Osteocyte (in vitro differentiated cells): ENCODE measurements around the gene LRRC8C. TPM values are rescaled to one million over a fixed set of nuclear protein-coding genes. Genes with fewer than 3 reads are reported as not detected.
A peak's percentile ranks its signal among the peaks of the same experiment; 100 is the strongest.

Experiments
- DNase-seq: peaks from one replicate; pipeline ENCODE4 v3.0.0; 2021; ENCODE audit warnings: mixed read lengths; ENCODE audit not compliant: unreplicated experiment; ENCODE audit errors: extremely low spot score
- H3K27ac Mint-ChIP-seq: one replicate; pipeline ENCODE4 v1.8.0; 2021; ENCODE audit warnings: mild to moderate bottlenecking, mixed read lengths; ENCODE audit not compliant: unreplicated experiment
- H3K27me3 Mint-ChIP-seq: one replicate; pipeline ENCODE4 v1.8.0; 2021; ENCODE audit warnings: mixed read lengths; ENCODE audit not compliant: unreplicated experiment
- H3K36me3 Mint-ChIP-seq: one replicate; pipeline ENCODE4 v1.8.0; 2021; ENCODE audit warnings: mixed read lengths; ENCODE audit not compliant: unreplicated experiment
- H3K4me1 Mint-ChIP-seq: one replicate; pipeline ENCODE4 v1.8.0; 2021; ENCODE audit warnings: mixed read lengths; ENCODE audit not compliant: unreplicated experiment
- H3K4me3 Mint-ChIP-seq: one replicate; pipeline ENCODE4 v1.8.0; 2021; ENCODE audit warnings: mild to moderate bottlenecking, moderate library complexity, mixed read lengths; ENCODE audit not compliant: unreplicated experiment
- H3K9me3 Mint-ChIP-seq: one replicate; pipeline ENCODE4 v1.8.0; 2021; ENCODE audit warnings: mixed read lengths; ENCODE audit not compliant: unreplicated experiment
- long read RNA-seq: library from polyadenylated mRNA; unstranded; transcript quantifications from one replicate; pipeline ENCODE4 v2.0.0, GENCODE V29; 2021
- total RNA-seq: library from RNA; stranded (reverse); gene quantifications from 2 replicates; pipeline ENCODE4 v1.2.1, GENCODE V29; 2021
- TF ChIP-seq, protein P1 (sequence below): fragments of 200-600 bp; sonication (generic); IDR thresholded peaks from 2 replicates; pipeline ENCODE4 v1.5.0; 2021; ENCODE audit warnings: antibody characterized with exemption, mild to moderate bottlenecking, moderate library complexity

The LRRC8C gene
- total RNA-seq = 3.5 and 3.8 TPM in 2 replicates
- long read RNA-seq, full-length matches to known transcripts = 3 of 5 reads
- long read RNA-seq, partial matches to known transcripts = 2 of 5 reads
- long read RNA-seq, other reads (novel, unspliced or antisense) = 0 of 5 reads

DNA sequence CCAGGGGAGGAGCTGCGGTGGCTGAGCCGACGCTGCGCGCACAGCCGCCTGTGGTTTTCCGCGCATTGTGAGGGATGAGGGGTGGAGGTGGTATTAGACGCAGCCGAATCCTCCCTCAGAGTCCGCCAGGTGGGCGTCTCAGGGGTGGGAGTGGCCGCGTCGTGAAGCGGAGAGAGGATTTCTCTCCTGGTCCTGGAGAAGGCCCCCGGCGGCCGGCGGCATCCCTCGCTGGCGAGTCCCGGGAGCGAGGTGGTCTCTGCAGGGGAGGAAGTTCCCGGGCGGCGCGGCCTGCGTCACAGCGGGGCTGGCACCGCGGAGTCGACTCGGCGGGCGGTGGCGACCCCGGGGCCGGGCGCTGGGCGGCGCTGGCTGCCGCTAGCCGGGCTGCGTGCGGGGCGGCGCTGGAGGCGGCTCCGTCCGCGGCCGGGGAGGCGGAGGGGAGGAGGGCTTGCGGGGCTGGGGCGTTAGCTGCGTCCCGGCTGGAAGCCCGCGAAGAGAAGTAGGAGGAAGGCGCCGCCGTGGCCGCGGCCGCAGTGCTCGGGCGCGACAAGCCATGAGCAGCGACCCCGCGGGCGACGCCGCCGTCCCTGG lies at the start of gene LRRC8C:
TSS of gene LRRC8C (plus strand) at position 464 of the 591 bp plus-strand sequence. CDS start 53,354 bp downstream, outside the sequence.
- peak; percentile 93 for DNase-seq
- H3K27me3 Mint-ChIP-seq = no peaks in the 10 kb centered on the region
- H3K4me1 Mint-ChIP-seq = peaks cover 15% of the 10 kb centered on the region
- TF ChIP-seq, protein P1, sequence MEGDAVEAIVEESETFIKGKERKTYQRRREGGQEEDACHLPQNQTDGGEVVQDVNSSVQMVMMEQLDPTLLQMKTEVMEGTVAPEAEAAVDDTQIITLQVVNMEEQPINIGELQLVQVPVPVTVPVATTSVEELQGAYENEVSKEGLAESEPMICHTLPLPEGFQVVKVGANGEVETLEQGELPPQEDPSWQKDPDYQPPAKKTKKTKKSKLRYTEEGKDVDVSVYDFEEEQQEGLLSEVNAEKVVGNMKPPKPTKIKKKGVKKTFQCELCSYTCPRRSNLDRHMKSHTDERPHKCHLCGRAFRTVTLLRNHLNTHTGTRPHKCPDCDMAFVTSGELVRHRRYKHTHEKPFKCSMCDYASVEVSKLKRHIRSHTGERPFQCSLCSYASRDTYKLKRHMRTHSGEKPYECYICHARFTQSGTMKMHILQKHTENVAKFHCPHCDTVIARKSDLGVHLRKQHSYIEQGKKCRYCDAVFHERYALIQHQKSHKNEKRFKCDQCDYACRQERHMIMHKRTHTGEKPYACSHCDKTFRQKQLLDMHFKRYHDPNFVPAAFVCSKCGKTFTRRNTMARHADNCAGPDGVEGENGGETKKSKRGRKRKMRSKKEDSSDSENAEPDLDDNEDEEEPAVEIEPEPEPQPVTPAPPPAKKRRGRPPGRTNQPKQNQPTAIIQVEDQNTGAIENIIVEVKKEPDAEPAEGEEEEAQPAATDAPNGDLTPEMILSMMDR = peak; percentile 63
- H3K9me3 Mint-ChIP-seq = no peaks in the 10 kb centered on the region
- no peaks in the 10 kb centered on the region for H3K36me3 Mint-ChIP-seq
- peak within 1 kb of the TSS; percentile 77 for H3K27ac Mint-ChIP-seq
- peak within 1 kb of the TSS; percentile 84 for H3K4me3 Mint-ChIP-seq

DNA sequence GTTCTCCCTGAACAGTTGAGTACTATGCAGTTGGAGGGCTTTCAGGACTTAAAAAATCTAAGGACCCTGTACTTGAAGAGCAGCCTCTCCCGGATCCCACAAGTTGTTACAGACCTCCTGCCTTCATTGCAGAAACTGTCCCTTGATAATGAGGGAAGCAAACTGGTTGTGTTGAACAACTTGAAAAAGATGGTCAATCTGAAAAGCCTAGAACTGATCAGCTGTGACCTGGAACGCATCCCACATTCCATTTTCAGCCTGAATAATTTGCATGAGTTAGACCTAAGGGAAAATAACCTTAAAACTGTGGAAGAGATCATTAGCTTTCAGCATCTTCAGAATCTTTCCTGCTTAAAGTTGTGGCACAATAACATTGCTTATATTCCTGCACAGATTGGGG lies 48.7 kb upstream of the LRRC8C start:
- H3K36me3 Mint-ChIP-seq = peaks cover 5% of the 10 kb centered on the region

DNA sequence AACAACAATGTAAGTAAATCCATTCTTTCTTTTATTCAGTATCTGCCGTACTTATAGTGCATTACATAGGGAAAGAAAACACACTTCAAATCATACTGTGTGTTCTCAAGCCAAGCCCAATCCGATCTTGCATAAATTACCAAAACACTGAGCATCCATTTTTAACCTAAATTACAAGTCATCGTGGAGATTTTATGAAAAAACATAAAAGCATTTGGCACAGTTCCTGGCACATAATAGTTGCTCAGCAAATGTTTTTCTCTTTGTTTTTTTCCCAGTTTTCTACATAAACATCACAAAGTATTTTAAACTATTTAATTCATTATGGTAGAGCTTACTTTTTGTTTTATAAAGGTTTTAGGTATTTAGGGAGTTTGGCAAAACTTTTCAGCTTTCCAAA lies 48.1 kb upstream of the LRRC8C start:
- Mint-ChIP-seq H3K9me3 (no peaks in the 10 kb centered on the region), H3K4me3 (no peak overlapping the region), H3K27me3 (no peaks in the 10 kb centered on the region), H3K27ac (no peak overlapping the region), H3K36me3 (peaks cover 5% of the 10 kb centered on the region), H3K4me1 (peaks cover 6% of the 10 kb centered on the region)
- TF ChIP-seq, protein P1 = no peak
- DNase-seq = no peak

More for the DNA sequence above, 48.7 kb upstream of the LRRC8C start:
- no peaks in the 10 kb centered on the region for H3K27me3 Mint-ChIP-seq
- no peak overlapping the region for H3K27ac Mint-ChIP-seq
- no peaks in the 10 kb centered on the region for H3K9me3 Mint-ChIP-seq
- H3K4me3 Mint-ChIP-seq = no peak overlapping the region
- TF ChIP-seq, protein P1 = no peak
- DNase-seq = no peak
- peaks cover 2% of the 10 kb centered on the region for H3K4me1 Mint-ChIP-seq

DNA sequence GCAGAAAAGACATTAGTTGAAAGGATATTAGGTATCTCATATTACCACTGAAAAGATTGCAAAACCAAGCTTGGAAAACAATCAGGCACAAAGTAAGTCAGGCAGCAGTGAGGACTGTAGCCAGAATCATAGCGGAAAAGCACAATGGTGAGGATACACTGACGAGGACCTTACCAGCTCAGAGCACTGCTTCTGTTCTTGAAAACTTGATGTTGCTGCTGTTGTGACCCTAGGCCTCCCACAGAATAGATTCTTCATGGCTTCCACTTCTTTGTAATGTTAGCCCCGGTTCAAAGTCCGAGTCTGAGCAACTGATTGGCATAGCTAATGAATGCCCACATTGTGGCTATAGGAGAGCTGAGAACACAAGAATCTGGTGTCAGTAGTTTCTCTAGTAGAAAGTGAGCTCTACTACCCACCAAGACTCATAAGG lies 45.2 kb upstream of the LRRC8C start:
- TF ChIP-seq, protein P1 = no peak
- no peaks in the 10 kb centered on the region for H3K9me3 Mint-ChIP-seq
- no peaks in the 10 kb centered on the region for H3K27me3 Mint-ChIP-seq
- H3K27ac Mint-ChIP-seq = no peak overlapping the region
- H3K4me3 Mint-ChIP-seq = no peak overlapping the region
- DNase-seq = no peak
- peaks cover 23% of the 10 kb centered on the region for H3K4me1 Mint-ChIP-seq
- peaks cover 2% of the 10 kb centered on the region for H3K36me3 Mint-ChIP-seq

DNA sequence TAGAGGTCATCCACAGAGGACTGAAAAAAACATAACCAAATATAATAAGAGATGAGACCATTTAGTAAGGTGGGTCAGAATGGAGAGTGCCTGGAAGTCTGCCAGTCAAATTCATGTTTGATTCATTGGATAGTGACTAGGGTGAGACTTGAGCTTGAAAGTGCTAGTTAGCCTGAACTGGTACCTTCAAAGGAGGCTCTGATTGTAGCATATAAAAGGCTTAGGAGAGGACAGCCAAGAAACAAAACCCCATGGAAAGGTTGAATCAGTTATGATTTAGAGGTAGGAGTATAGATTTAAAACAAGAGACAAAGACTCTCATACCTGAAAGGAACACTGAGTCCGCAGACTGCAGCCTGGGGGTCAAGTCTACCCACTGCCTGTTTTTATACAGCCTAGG lies 44.4 kb upstream of the LRRC8C start:
- Mint-ChIP-seq H3K27me3 (no peaks in the 10 kb centered on the region), H3K36me3 (no peaks in the 10 kb centered on the region)

More for the DNA sequence above, 44.4 kb upstream of the LRRC8C start:
- Mint-ChIP-seq H3K4me3 (no peak overlapping the region), H3K9me3 (no peaks in the 10 kb centered on the region), H3K4me1 (peaks cover 24% of the 10 kb centered on the region), H3K27ac (no peak overlapping the region)
- TF ChIP-seq, protein P1 = no peak
- no peak for DNase-seq
